Kidney tubule cell (primary cell): ENCODE measurements around the gene FAM89B.

Source experiments
- DNase-seq: peaks from one replicate; pipeline ENCODE4 v3.0.0-alpha.2; 2018; ENCODE audit warnings: low spot score

FAM89B gene

DNA sequence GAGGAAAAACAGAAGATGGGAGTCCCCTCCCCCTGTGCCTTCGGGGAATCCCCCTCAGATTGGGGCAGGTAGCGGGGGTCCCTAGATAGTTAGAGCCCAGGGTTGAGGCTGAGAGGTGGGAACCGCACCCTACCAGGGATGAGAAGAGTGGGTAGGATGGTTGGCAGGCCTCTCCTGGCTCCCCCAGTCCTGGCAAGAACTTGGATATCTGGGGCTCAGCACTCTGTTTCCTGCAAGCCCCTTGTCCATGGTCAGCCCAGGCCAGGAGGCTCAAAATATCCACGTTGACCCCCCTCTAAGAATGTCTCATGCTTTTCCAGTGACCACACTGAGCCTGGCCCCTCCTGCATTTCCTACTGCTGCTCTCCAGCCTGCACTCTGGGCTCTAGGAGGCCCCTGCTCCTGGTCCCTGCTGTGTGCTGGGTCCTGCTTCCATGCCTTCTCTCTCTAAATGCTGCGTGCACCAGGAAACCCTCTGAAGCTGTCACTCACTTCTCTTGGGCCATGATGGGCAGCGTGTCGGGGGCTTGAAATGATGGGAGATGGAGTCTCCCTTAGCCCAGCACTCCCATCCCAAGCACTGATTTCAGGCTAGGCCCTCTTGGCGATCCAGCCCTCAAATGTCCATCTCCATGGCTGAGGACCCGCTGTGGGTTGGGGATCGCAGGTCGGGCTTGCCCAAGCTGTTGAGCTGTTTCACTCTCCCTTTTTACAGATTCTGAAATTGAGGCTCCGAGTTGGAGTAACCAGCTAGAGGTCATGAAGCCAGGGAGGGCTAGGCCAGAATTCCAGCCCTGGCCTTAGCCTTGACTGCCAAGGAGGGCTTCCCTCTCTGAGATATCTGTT lies 39.6 kb downstream of the FAM89B start:
- peak; percentile 9 for DNase-seq

DNA sequence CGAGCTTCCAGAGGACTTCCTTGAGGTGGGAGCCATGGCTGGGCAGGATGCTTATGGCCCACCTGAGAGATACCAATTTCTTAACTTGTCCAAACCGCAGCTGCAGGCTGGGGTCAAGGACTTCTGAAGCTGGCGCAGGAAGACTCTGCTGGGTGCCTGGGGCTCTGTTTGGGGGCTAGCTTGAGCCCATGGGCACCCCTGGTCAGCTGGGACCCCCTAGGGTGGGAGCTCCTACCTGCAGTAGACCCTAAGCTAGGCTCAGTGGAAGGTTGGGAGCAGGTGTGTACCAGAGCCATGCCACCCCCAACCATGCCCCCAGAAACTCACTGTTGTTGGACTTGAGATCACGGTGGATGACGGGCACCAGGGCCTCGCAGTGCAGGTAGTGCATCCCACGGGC lies 40.4 kb downstream of the FAM89B start:
- DNase-seq: no peak

DNA sequence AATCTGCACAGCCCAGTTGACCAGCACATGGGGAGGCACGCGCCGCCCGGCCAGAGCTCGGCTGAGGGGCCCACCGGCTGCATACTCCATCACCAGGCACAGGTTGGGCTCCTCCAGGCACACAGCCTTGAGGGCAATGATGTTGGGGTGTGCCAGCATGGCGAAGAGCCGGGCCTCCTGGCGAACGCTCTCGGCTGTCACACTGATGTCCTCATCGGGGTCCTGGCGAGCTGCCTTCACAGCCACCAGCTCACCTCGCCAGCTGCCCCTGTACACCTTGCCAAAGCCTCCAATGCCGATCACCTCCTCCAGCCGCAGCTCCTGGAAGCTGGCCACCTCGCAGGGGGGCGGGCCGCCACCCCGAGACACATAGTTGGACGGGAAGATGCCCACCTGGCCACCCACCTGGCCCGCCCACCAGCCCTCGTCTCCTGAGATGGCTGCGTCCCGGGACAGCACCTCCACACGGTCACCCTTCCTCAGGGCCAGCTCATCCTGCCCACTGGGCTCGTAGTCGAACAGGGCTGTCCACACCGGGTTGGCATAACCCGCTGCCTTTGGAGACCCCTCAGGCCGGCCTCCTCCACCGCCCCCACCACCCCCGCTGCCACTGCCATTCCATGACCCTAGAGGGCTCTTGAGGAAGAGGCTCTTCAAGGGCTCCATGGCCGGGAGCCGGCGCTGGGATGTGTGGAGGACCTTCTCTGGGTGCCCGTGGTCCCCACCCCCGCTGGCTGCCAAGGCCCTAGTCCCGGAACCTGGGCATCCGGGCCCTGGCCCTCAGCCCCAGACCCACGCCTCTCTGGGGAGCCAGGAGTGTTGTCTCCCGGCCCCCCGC lies 41.0 kb downstream of the FAM89B start:
- peak; percentile 6 for DNase-seq

DNA sequence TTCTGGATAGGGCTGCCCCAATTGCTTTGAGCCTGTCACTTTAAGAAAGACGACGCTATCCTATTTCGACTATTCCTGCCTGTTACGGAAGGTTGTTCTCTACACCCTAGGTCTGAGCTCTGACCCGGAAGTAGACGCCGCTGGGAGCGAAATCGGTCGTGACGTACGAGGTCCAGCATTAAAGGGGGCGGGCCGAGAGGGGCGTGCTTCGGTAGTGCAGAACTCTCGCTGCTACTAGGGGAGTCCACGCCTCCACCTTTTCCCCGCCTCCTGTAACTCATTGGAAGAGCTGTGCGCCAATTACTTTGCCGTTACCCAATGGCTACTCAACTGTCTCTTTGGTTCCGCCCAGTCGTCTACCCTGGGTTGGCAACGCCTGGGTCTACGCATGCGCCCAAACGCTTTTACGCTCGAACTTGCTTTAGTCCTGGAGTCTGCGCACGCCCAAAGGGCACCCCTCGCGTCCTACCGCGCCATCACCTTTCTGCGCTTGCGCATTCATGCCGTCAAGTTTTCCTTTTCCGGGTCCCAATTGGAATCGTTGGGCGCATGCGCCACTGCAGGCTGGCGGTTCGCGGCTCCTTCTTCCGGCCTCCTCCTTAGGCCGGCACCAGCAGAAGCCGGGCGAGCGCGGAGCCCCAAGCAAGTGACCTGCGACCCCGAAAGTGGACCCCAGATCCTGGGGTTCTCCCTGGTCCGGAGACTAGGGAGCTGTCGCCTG lies 43.1 kb downstream of the FAM89B start, which contains the start of gene PCNX3:
TSS of gene PCNX3 (plus strand) at position 548 of the 721 bp plus-strand sequence. CDS start 536 bp downstream, outside the sequence.
- peak; percentile 100 for DNase-seq

DNA sequence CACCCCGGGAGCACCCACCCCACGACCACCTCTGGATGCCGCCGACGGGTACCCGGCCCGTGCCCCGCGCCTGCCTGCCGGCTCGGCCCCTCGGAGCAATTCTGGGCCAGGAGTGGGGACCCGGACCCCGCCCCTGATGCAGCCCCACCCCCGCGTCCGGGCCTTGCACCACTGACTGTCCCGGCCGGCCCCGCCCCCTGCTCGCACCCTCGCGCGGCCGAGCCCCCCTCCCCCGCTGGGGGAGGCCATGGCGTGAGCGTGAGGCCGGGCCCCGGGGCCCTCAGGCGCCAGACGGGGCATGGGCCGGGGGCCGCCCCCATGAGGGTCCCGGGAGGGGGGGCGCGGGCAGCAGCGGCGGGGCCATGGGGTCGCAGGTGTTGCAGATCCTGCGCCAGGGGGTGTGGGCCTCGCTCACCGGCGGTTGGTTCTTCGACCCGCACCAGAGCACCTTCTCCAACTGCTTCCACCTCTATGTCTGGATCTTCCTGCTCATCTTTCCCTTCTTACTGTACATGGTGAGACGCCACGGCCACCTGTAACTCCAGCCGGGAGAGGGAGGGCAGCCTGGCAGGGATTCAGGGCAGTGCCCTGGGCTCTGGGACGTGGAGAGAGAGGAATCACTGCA lies 43.7 kb downstream of the FAM89B start:
- DNase-seq: peak; percentile 37

DNA sequence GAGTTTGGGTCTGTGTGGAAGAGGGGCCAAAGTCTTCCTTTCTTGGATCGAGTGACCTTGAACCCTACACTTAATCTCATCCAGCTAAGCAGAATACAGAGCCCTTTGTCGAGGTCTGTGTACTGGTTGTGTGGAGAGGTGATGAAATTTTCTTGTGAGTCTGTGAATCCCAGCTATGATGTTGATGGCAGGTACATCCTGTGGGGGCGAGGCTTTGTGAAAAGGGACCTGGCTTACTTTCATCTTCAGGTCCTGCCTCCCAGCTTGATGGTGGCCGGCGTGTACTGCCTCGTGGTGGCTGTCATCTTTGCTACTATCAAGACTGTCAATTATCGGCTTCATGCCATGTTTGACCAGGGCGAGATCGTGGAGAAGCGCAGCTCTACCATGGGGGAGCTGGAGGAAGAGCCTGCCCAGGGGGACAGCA lies 44.2 kb downstream of the FAM89B start:
- DNase-seq: peak; percentile 15

DNA sequence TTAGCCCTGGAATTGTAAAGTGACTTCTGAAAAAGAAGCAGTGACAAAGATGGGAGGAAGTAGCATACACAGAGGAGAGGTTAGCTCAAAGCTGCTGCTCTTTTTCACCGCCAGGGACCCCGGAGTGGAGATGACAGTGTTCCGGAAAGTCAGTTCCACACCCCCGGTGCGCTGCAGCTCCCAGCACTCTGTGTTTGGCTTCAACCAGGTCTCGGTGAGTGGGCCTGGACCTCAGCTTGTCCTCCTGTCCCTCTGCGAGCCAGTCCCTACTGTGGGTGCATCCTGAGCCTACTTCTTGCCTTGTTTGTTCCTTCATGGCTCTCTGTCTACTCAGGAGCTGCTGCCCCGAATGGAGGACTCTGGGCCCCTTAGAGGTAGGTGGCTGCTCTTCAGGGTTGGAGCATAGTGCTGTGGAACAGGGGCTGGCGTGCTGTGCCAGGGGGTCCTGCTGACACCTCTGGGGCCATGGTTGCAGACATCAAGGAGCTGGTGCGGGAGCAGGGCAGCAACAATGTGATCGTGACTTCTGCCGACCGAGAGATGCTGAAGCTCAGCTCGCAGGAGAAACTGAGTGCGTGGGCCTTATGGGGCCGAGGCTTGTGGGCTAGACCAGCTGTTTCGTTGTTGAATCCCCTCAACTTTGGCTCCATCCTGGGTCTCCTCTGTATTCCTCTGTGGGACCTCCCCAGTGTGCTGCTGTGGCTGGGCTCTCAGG lies 45.0 kb downstream of the FAM89B start:
- no peak for DNase-seq

DNA sequence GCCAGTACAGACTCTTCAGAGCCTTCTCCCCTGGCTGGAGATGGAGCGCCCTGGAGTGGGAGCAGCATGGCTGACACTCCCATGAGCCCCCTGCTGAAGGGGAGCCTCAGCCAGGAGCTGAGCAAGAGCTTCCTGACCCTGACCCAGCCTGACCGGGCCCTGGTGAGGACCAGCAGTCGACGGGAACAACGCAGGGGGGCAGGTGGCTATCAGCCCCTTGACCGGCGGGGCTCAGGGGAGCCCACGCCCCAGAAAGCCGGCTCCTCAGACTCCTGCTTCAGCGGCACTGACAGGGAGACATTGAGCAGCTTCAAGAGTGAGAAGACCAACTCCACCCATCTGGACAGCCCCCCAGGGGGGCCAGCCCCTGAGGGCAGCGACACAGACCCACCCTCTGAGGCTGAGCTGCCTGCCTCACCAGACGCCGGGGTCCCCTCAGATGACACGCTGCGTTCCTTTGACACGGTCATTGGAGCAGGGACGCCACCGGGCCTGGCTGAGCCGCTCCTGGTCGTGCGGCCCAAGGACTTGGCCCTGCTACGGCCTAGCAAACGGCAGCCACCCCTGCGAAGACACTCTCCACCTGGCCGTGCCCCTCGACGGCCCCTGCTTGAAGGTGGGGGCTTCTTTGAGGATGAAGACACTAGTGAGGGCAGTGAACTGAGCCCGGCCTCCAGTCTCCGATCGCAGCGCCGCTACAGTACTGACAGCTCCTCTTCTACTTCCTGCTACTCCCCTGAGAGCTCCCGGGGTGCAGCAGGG lies 45.8 kb downstream of the FAM89B start:
- no peak for DNase-seq

DNA sequence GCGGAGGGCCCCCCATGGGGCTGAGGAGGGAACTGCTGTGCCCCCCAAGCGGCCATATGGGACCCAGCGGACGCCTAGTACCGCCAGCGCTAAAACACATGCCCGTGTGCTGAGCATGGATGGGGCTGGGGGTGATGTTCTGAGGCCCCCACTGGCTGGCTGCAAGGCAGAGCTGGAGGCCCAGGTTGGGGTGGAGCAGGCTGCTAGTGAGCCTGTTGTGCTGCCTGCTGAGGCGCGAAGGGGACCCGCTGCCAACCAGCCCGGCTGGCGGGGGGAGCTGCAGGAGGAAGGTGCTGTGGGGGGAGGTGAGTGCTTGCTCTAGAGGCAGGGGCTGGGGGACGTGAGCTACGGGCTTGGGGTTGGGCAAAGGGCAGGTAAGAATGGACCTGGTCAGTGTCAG lies 46.4 kb downstream of the FAM89B start:
- DNase-seq: no peak

DNA sequence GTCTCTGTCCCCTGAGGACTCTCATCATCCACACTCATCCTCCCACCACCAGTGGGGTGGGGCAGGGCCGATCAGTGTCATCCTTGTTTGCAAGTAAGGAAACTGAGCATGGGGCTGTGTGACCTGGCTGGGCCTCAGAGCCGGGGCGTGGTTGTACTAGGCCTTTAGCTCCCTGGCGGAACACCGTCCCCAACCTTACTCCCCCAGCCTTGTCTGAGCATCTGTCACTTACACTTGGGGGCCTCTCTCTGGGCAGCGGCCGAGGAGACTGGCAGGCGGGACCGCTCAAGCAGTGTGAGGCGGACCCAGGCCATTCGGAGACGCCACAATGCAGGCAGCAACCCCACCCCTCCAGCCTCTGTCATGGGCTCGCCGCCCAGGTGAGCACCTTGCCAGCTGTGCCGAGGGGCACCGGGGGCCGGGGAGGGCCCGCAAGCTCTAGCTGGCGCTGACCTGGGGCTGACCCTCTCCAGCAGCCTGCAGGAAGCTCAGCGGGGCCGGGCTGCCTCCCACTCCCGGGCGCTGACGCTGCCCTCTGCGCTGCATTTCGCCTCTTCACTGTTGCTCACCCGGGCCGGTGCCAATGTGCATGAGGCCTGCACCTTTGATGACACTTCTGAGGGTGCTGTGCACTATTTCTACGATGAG lies 47.1 kb downstream of the FAM89B start:
- DNase-seq: no peak

DNA sequence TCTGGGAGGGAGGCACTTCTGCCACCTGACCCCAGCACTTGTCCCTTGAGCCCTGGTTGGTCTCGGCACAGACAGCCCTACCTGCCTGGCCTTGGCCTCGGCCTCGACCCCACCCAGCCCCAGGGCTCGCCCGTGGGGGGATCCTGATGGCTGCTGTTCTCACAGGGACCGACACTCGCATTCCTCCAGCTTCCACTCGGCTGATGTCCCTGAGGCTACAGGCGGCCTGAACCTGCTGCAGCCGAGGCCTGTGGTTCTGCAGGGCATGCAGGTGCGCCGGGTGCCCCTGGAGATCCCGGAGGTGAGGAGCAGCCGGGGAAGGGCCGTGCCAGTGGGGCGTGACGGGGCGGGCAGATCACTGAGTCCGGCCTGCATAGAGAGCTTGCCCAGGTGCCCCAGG lies 48.3 kb downstream of the FAM89B start:
- no peak for DNase-seq

DNA sequence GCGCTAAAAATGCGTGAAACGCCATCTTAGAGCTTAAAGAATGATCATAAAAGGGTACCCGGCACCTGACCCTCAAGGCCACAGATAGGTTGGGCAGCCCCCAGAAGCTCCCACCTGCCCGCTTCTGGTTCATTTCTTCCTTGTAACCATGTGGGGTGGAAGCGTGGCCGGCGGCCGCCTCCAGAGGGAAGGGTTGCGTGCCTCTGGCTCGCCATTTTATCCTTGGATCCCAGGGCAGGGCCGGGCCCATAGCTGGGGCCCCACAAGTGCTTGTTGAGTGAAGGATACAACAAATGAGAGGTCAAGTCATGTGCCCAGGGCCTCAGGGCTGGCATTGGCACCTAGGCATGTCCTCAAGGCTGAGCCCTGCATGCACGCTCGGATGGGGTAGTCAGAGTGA lies 49.1 kb downstream of the FAM89B start:
- no peak for DNase-seq

DNA sequence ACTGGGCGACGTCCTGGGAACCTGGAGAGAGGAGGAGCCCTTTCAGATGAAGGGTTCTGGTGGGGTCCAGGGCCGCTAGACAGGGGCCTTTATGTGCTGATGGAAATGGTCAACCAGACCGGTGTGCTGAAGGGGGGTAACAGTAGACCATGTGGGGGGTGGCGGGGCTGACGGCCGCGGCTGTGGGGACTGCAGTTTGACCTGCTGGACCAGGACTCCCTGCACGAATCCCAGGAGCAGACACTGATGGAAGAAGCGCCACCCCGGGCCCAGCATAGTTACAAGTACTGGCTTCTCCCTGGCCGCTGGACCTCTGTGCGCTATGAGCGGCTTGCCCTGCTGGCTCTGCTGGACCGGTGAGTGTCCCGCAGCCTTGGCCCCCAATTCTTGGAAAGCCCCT lies 49.7 kb downstream of the FAM89B start:
- no peak for DNase-seq

DNA sequence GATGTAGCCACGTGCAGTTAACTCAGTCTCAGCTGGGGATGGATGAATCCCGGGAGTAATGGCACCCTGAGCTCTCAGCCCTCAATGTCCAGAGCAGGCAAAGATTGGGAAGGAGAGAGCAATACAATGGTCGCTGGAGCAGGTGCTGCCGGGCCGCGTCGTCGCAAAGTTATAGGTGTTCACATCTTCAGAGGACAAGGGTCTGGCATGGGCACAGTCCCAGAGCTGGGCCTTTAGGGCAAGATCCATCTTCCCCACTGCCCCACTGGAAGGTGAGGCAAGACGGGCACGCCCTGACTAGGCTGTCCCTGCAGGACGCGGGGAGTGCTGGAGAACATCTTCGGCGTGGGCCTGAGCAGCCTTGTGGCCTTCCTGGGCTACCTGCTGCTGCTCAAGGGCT lies 50.8 kb downstream of the FAM89B start:
- no peak for DNase-seq
